Effector CD8-positive, alpha-beta T cell (primary cell): Measurements from ENCODE around the gene ZNF426.

ENCODE experiments used
- DNase-seq: peaks from one replicate; lab custom pipeline; 2025; lab: John Stamatoyannopoulos, UW

ZNF426 gene

DNA sequence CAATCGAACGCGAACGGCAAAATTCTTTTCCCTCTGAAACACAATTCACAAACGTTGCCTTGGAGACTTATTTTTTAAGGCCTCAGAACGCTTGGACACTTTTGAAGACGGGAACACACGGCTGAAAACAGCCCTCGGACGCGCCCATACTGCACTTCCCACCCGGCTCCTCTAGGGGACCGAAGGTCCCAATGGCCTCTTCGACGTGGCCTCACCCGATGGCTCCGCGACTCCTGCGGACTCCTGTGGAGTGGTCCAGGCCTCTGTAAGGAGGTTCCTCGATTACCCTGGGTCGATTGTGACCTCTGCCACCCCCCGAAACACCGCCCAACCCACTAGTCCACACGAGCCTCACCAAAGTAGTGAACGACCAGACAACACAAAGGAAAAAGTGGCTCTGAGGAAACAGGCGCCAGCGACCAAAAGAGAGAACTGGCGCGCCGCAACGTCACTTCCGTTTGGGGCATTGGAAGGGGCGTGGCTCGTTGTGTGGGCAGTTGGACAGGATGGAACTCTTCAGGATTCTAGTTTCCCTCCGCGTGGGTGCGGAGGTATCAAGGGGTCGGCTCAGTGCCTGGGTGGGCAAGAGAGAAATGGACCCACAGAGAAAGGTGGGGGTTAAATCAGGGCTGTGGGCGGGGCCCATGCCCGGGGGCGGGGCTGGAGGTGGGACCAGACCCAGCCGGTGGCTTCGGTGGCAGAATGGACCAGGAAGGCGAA is 40.1 kb downstream of the ZNF426 start, which contains the start of gene ZNF560:
Gene ZNF560 (minus strand): TSS at position 434 of the 720 bp plus-strand sequence. CDS start 23,303 bp downstream, outside the sequence.
- no peak for DNase-seq

DNA sequence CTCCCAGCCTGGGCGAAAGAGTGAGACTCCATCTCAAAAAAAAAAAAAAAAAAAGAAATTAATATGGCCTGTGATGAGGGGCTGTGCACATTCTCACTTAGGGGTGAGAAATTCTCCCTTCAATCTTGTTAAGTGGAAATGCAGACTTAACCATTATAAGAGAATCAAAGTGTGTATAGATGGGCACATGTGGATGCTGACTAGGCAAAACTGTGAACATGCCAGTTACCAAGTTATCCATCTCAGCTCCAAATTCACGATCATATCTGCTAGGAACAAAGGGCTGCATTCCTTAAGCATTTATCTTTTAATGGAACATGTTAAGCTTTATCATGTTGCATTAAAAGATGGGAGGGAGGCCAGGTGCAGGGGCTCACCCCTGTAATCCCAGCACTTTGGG is 44.3 kb downstream of the ZNF426 start:
- DNase-seq = no peak

DNA sequence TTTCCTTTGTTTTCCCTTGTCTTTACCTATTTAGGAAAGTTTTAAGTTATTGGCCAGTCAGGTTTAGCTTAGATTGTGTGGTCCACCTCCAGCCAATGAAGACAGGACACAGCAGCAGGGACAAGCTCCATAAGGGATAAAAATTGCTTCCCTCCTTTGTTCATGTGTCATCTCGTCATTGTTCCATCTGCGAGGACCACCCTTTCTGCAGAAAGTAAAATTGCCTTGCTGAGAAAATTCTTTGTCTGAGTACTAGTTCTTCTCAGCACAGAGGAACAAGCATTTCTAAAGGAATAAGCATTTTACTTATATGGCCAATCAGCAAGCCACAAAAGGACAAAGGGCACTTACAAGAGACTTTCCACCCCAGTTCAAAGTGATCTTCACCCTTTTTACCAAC is 51.4 kb downstream of the ZNF426 start:
- DNase-seq = no peak

DNA sequence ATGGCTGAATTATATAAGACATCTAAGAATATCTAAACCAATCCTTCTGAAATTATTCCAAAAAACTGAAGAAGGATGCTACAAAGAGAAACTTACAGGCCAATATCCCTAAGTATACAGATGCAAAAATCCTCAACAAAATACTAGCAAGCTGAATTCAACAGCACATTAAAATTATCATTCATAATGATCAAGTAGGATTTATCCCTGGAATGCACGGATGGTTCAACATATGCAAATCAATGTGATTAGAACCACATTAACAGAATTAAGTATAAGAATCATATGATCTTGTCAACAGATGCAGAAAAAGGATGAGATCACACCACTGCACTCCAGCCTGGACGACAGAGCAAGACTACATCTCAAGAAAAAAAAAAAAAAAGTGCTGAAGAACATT is 53.3 kb downstream of the ZNF426 start:
- no peak for DNase-seq

DNA sequence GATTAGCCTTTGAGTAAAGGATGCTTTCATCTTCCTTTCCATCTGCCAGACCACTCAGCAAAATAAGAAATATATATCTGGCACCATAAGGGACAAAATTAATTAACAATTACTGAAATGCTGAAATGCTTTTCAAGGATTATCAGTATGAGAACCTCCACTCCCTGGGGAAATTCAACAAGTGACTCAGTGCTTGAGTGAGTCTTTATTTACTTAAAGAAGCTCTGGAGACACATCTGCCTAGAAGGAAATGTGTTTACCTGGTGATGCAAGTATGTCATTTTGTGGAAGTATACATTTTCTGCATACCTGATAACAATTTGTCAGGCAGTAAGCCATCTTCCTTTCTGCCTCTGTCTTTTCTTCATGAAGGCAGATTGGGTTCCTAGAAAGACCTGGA is 63.5 kb downstream of the ZNF426 start:
- DNase-seq = no peak
